SU-DHL-6 (cell line): ENCODE results near the gene CSF1R.

Experiments used
- H2AFZ ChIP-seq: fragments of 200-600 bp; sonication (generic); 2 replicates; pipeline ENCODE4 v1.6.1; 2014; ENCODE audit warnings: low read depth, mild to moderate bottlenecking, moderate library complexity, mixed read lengths, antibody characterized with exemption, low read length; ENCODE audit not compliant: severe bottlenecking
- H3F3A ChIP-seq: fragments of 200-600 bp; shearing (Covaris generic); 2 replicates; pipeline ENCODE4 v1.6.0; 2016; ENCODE audit warnings: antibody characterized with exemption, mild to moderate bottlenecking; ENCODE audit not compliant: insufficient read depth
- H3K27ac ChIP-seq: fragments of 200-600 bp; sonication (generic); 2 replicates; pipeline ENCODE4 v1.5.1; 2016; ENCODE audit warnings: low read depth, mild to moderate bottlenecking, low read length, moderate library complexity, mixed read lengths
- H3K27me3 ChIP-seq: fragments of 200-600 bp; sonication (generic), shearing (Covaris generic); 2 replicates; pipeline ENCODE4 v1.6.0; 2014; ENCODE audit warnings: mild to moderate bottlenecking, low read length
- H3K36me3 ChIP-seq: fragments of 200-600 bp; sonication (generic); 2 replicates; pipeline ENCODE4 v1.6.1; 2014; ENCODE audit warnings: mild to moderate bottlenecking, low read length, mixed read lengths
- H3K4me2 ChIP-seq: fragments of 300-600, 200-600 bp; shearing (Covaris generic), sonication (generic); 2 replicates; pipeline ENCODE4 v1.6.0; 2014; ENCODE audit warnings: low read length, low read depth, mild to moderate bottlenecking; ENCODE audit not compliant: poor library complexity, severe bottlenecking
- H3K4me3 ChIP-seq: fragments of 200-600 bp; sonication (generic); 2 replicates; pipeline ENCODE4 v1.5.1; 2014; ENCODE audit warnings: antibody characterized with exemption, low read length, mild to moderate bottlenecking, mixed read lengths; ENCODE audit not compliant: insufficient read depth, poor library complexity, severe bottlenecking
- H3K79me2 ChIP-seq: fragments of 200-600 bp; sonication (generic); 2 replicates; pipeline ENCODE4 v1.6.1; 2014; ENCODE audit warnings: mild to moderate bottlenecking, low read length, moderate library complexity; ENCODE audit not compliant: insufficient read depth
- H3K9ac ChIP-seq: fragments of 200-600 bp; sonication (generic); 2 replicates; pipeline ENCODE4 v1.7.0; 2014; ENCODE audit warnings: mild to moderate bottlenecking, low read length
- H3K9me2 ChIP-seq: fragments of 200-600 bp; sonication (generic); replicated peaks from 2 replicates; pipeline ENCODE4 v1.6.1; 2014; ENCODE audit warnings: low read length; ENCODE audit not compliant: insufficient read depth
- H3K9me3 ChIP-seq: fragments of 200-600 bp; sonication (generic); 2 replicates; pipeline ENCODE4 v1.6.1; 2014; ENCODE audit warnings: low read length, mixed read lengths; ENCODE audit not compliant: insufficient read depth
- H4K20me1 ChIP-seq: fragments of 200-600 bp; sonication (generic); 2 replicates; pipeline ENCODE4 v1.6.1; 2014; ENCODE audit warnings: low read depth, mild to moderate bottlenecking, antibody characterized with exemption, low read length, moderate library complexity, mixed read lengths
- CTCF ChIP-seq: fragments of 200-600 bp; sonication (generic); IDR thresholded peaks from one replicate; pipeline ENCODE4 v1.5.1; 2017; ENCODE audit warnings: antibody characterized with exemption, mild to moderate bottlenecking, low read length, moderate library complexity; ENCODE audit not compliant: insufficient read depth, poor library complexity, severe bottlenecking
- EZH2phosphoT487 ChIP-seq: fragments of 200-600 bp; sonication (generic), shearing (Covaris generic); conservative IDR thresholded peaks from 2 replicates; pipeline ENCODE4 v1.6.1; 2018; ENCODE audit warnings: mild to moderate bottlenecking, antibody characterized with exemption, low read length, moderate library complexity, mixed read lengths

Gene CSF1R

GRCh38 chr5:150114773-150115408 lies 28.5 kb upstream of the CSF1R start:
- no peaks in the 10 kb centered on the region for H4K20me1 ChIP-seq
- H3K27ac ChIP-seq = no peak overlapping the region
- H3K27me3 ChIP-seq = no peaks in the 10 kb centered on the region
- no peak overlapping the region for H2AFZ ChIP-seq
- H3F3A ChIP-seq = no peaks in the 10 kb centered on the region
- no peak overlapping the region for H3K9ac ChIP-seq
- no peaks in the 10 kb centered on the region for H3K79me2 ChIP-seq
- TF ChIP-seq EZH2phosphoT487 (no peak), CTCF (no peak)
- H3K9me3 ChIP-seq = no peaks in the 10 kb centered on the region
- no peaks in the 10 kb centered on the region for H3K36me3 ChIP-seq
- H3K9me2 ChIP-seq = no peaks in the 10 kb centered on the region
- no peak overlapping the region for H3K4me2 ChIP-seq
- no peak overlapping the region for H3K4me3 ChIP-seq

- Histone ChIP-seq H4K20me1 (no peaks in the 10 kb centered on the region), H3K79me2 (no peaks in the 10 kb centered on the region), H3K4me3 (no peak overlapping the region), H3K9me3 (no peaks in the 10 kb centered on the region), H3K9me2 (no peaks in the 10 kb centered on the region), H2AFZ (no peak overlapping the region), H3K27me3 (no peaks in the 10 kb centered on the region), H3F3A (no peaks in the 10 kb centered on the region), H3K36me3 (no peaks in the 10 kb centered on the region), H3K4me2 (no peak overlapping the region), H3K9ac (no peak overlapping the region), H3K27ac (no peak overlapping the region)
- no peak for TF ChIP-seq CTCF
- no peak for TF ChIP-seq EZH2phosphoT487
Observed at GRCh38 chr5:150114102-150114641, 27.8 kb upstream of the CSF1R start.

GRCh38 chr5:150113047-150113744 lies 26.8 kb upstream of the CSF1R start:
- Histone ChIP-seq H2AFZ (no peak overlapping the region), H3K4me3 (no peak overlapping the region), H3F3A (no peaks in the 10 kb centered on the region), H3K9ac (no peak overlapping the region), H3K36me3 (no peaks in the 10 kb centered on the region), H3K4me2 (no peak overlapping the region), H3K27ac (no peak overlapping the region), H3K79me2 (no peaks in the 10 kb centered on the region), H3K9me2 (no peaks in the 10 kb centered on the region), H3K27me3 (no peaks in the 10 kb centered on the region), H3K9me3 (no peaks in the 10 kb centered on the region), H4K20me1 (no peaks in the 10 kb centered on the region)
- TF ChIP-seq CTCF (no peak), EZH2phosphoT487 (no peak)
